NCI-H1417 treated with DMSO at 0.1 percent for 48 hours (cell line): ENCODE data around the gene FBXW5.

Experiments
- DNase-seq: peaks from one replicate; lab custom pipeline; 2025; lab: John Stamatoyannopoulos, UW

FBXW5 gene

DNA sequence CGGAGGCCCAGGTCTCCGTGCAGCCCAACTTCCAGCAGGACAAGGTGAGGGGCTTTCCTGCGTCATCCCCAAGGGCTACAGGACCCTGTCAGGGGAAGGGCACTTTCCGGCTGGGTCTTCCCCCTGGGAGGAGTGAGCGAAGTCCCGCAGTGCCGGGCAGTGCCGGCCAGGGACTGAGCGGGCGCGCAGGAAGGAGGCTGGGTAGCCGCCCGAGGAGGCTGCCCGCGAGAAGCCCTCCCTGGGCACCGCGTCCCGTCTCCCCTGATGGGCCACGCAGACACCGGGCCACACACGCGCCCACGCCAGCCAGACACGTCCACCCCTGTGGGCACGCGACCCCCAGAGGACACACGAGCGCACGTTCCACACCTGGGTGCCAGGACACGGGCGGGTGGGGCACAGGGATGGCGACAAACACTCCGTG, 33.1 kb upstream of the FBXW5 start:
- no peak for DNase-seq

DNA sequence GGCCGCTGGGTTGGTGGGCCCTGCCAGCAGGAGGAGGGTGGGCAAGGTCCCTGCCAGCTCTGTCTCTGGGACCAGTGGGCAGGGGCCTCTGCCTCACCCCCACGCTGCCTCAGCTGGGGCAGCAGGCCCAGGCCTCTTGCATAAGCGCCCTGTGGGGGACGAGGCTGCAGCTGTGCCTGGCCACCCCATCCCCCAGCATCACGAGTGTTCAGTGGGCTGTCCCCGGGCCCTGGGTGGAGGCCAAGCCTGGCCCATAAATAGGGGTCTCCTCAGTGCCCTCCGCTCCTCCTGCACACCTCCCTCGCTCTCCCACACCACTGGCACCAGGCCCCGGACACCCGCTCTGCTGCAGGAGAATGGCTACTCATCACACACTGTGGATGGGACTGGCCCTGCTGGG, 32.7 kb upstream of the FBXW5 start, which contains the start of gene PTGDS:
PTGDS (plus strand) TSS at position 282 of the 400 bp plus-strand sequence; CDS start at position 357, 75 bp downstream.
- DNase-seq = no peak

DNA sequence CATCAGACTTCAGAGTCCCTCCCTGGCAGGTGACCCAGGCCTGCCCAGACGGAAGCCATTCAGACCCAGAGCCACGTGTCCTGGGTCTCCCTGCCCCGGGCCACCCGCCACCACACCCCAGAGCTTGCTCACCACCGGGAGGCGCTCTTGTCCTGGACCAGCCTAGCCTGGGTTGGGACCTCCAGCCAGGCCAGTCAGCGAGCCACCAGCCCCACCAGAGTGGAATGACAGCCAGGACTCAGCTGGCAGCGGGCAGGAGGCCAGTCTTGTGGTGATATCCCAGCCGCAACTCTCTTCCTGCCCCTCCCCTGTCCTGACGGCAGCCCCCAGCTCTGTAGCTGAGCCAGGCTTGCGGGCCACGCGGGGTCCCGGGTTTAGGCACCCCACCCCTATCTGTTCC, 31.1 kb upstream of the FBXW5 start:
- DNase-seq = no peak

DNA sequence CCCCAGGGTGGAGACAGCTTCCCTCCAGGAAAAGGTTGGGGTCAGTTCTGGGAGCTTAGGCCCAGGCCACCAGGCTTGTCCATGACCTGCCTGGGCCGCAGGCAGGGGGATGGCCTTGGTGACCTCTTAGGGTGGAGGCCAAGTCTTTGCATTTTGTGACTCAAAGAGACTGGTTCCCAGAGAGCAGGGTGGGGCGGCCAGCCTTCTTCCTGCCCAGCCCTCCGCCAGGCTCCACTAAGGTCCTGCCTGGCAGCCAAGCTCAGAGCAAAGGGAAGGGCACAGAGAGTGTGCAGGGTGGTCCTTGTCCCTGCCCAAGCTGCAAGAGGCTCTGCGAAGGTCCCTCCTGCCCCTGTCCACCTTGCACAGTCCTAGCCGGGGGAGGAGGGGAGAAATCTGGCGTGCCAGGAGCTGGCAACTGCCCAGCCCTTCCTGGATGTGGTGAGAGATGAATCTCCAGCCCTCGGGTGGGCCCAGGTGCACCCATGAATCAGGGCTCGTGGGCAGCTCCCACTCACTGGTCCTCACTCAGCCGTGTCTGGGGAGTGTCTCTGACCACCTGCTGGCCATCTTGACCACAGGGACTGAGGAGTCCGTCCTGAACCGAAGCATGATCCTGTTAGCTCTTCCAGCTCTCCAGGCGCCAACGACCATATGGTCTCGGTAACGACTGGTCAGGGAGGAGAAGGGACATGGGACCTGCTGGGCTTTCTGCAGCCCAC, 30.4 kb upstream of the FBXW5 start:
- DNase-seq = no peak

DNA sequence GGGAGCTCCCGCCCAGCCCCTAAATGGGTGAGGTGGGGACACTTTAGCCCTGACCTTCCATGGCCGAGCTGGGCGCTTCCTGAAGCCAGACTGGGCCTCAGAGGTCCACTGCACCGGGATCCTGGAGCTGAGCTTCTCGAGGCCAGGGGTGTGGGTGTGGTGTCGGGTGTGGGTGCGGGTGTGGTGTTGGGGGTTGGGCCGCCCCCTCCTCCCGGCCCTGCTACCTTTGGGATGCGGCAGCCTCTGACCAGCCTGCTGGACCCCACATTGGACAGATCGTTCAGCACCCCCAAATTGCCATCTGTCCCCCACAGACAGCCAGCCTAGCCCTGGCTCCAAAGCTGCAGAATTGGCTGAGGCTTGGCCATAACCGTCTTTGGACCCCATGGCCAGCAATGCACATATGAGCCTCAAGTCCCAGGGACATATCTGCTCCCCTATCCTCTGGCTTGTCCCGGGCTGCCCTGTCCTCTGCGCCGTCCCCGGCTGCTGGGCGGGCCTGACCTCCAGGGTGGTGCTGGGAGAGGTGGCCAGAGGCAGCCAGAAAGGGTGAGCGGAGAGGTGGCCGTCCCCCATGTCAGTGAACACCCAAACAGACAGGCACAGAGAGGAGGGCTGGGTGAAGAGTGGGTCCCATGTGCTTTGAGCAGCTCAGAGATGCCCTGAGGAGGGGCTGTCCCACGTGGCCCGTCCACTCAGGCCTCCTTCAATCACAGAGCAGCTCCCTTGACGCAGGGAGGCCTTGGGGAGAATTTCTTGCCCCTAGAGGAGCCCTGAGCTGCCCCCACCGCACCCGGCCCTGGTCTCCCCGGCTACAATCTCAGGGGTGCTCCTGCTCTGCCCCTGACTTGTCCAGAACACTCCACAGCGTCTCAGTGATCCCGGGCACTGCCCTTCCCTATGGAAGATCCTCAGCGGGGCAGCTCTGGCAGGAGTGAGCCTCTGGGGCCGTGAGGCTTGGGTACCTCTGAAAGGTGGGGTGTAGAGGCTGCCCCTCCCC, 29.4 kb upstream of the FBXW5 start:
- DNase-seq = no peak

DNA sequence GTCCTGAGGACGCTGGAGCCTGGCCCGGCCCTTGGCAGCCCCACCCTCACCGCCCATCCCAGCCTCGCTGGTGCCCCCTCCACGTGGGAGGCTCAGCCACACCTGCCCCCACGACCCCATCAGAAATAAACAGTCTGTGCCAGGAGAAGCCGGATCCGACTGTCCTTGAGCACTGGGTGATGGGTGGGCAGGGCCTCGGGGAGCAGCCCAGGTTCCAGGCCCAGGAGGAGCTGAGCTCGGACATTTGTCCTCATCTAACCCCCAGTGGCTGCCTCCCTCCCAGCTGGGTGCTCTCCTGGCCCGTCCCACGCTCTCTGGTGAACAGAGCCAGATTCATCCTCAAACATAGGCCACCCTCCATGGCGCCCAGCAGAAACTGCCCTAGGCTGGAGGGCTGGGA, 28.2 kb upstream of the FBXW5 start:
- DNase-seq = no peak

DNA sequence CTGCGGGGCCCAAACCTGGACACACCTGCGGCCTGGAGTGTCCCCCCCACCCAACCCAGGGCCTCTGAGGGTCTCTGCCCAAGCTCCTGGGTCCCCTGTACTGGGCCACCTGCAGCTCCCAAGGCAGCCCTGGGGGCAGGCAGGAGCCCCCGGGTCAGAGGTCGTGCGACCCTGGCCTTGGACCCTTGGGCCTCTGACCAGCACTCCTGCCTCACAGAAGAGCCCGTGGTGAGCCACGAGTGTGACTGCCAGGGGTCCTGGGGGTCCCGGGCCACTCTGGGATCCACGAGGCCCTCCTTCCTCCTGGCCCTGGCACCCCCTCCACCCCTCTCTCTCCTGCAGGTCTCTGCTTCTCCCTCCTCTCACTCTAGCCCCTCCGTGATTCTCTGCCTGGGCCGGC, 27.8 kb upstream of the FBXW5 start:
- no peak for DNase-seq

DNA sequence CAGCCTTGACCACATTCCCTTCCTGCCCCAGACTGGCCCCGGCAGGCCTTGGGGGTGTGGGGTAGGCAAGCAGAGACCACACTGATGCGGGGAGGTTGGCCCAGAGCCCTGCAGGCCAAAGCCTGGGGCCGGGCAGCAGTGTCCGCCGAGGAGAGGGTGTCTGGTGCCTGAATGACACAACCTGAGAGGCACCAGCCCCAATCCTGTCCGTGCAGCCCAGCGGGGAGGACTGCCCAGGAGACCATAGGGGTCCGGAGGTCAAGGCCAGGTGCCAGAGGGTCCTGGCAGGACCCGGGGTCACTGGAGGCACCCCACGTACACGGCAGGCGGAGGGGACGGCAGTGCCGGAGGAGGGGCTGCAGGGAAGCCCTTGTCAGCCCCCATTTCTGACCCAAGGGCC, 27.2 kb upstream of the FBXW5 start:
- DNase-seq = no peak

DNA sequence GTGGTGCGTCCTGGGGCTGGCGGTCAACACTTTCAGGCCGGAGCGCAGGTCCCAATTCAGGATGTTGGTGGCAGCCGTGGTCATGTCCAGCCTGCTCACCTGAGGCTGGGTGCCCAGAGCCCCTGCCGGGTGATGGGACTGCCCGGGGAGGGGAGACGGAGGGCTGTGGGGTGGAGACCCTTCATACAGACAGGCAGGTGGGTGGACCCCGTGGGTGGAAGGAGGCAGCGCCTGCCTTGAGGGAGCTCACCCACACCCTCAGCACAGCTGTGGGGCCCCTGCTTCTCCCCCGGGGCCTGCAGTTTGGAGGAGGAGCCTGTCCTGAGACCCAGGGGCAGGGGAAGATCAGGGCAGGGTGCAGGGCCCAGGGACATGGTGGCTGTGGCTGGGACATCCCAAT, 25.8 kb upstream of the FBXW5 start:
- no peak for DNase-seq

DNA sequence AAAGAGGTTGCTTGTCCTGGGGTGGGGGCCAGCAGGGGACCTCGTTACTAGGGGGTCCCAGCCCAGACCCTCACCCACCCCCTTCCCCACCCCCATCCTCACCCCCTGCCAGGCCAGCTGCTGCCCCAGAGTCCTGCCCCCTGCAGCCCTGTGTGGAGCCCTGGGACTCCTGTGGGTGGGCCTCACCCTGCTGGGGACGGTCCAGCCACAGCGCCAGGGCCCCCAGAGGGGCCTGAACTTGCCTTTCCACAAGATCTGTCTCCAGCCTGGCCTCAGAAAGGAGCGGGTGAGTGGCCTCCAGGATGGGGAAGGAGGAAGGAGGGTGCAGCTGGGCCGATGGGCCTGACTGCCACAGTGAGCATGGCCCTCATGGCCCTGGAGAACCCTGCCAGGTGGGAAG, 25.2 kb upstream of the FBXW5 start:
- DNase-seq = no peak

DNA sequence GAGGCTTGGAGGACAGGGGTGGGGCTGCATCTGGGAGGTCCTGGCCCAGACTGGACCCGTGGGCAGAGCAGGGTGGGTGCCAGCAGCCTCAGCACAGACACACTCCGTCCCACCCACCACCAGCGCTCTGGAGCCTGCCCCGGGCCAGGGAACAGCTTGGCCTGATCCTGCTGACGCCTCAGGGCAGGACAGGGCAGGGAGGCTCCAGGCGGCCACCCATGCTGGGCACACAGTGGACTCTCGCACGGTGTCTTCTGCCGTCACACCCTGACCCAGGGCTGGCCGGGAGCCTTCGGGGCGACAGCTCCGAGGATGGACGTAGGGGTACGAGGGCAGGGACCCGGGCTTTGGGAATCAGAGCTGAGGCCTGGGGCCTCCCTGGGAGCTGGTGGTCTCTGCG, 24.6 kb upstream of the FBXW5 start:
- DNase-seq = no peak

DNA sequence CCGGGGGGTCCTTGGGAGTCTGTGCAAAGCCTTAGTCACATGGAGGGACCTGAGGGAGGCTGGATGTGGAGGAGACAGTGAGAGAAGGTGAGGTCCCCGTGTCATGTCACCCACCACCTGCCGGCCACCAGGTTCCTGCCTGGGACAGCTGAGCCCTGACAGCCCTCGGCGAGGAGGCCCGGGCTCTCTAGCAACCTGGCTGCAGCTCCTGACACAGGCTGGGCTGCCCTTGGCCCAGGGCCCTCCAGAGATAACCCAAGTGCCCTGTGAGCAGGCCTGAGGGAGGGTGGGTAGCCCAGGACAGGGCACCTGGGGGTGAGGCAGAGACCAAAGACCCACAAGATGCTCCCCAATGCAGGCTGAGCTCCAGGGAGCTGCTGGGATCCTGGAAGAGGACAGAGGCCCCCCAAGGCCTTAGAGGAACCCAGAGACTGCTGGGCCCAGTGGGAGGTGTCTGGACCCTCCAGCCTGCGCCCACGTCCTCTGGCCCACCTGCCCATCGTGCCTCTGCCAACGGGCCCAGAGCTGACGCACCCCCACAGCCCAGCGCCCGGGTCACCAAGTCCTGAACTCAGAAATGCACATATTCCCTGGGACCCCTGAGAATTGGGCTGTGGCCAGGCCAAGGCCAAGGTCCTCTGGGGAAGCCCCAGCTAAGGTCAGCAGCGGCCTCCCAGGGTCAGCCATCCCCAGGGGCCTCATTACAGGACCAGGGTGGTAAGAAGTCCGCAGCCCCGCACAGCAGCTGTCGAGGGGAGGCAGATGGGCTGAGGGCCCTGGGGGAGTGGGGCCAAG, 24.0 kb upstream of the FBXW5 start:
- DNase-seq = no peak

DNA sequence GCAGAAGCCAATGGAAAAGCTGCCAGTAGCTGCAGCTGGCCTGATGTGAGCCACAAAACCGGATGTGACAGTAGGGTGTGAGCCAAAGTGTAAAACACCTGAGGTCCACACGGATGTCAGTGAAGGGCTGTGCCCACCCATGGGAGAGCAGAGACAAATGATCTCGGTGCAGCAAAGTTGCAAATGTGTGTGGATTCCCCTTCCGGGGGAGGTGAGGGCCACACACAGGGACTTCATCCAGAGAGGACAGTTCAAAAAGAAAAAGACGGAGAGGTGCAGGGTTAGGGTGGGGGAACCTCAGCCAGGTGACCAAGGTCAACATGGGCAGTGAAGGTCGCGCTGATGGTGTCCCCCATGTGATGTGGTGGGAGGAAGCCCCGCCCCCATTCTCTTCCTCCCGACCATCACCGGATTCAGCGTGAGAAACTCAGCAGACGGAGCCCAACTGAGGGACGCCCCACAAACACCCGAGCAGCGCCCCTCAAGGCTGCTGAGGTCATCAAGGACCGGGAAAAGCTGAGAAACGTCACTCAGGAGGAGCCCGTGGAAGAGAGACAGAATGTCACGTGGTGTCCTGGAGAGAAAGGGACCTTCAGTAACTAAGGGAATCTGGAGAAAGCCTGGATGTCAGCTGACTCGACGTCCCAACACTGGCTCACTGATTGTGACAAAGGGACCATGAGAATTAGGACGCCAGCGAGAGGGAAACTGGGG, 21.4 kb upstream of the FBXW5 start:
- DNase-seq = no peak

DNA sequence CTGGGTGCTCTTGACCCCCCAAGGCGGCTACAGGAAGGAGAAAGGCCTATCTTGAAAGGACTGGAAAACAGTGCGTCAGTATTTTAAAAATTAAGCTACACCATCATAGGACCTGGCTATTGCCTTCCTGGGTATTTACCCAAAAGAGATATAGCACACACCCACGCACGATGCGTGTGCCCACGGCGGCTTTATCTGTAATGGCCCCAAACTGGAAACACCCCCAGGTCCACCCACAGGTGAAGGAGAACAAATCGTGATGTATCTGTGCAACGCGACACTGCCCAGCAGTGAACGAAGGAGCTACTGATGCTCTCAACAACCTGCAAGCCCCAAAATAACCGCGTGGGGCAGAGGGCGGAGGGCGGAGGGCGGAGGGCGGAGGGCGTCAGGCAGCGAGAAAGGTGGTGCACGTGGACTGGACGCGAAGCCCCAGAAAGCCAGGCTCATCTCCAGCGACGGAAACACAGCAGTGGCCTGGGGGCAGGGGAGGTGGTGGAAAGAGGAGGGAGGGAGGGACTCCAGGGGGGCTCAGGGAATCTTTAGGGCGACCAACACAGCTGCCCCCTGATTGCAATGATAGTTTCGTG, 20.4 kb upstream of the FBXW5 start:
- no peak for DNase-seq

DNA sequence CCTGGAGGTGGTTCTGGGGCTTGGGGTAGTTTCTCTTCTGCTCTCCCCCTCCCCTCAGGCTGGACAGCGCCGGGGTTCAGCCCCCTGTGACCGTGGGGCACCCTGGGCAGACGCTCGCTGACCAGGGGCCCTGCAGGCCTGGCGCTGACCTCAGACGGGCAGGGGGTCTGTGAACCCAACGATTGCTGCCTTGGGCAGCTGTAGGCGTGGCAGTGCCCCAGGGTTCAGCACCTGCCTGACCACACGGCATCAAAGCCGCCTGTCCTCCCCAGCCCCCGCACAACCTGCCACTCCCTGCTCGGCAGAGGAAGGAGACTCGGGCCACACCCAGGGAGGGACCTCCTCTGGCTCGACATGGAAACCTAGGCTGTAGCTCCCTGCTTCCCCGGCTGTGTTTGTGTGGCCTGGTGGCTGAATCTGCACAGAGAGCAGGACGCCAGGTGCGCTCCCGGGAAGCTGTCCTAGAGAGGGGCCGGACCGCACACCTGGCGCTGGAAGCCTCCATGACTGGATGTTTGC, 19.7 kb upstream of the FBXW5 start:
- no peak for DNase-seq

DNA sequence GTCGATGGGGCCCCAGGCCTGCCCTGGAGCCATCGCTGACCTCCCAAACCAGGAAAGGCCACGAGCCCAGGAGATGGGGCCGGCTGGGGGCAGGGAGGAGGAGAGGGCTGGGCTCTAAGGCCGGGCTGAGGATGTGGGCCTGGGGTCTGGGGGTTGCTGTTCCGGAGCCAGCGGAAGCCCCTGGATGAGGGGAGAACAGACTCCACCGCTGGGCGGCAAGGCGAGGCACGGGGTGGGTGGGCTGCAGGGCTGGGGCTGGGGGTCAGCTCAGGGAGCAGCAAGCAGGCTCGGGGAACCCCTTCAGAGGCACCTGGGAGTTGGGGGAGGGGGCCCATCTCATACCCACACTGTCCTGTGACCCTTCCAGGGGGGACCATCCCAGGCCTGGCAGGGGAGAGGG, 19.2 kb upstream of the FBXW5 start:
- DNase-seq = no peak

DNA sequence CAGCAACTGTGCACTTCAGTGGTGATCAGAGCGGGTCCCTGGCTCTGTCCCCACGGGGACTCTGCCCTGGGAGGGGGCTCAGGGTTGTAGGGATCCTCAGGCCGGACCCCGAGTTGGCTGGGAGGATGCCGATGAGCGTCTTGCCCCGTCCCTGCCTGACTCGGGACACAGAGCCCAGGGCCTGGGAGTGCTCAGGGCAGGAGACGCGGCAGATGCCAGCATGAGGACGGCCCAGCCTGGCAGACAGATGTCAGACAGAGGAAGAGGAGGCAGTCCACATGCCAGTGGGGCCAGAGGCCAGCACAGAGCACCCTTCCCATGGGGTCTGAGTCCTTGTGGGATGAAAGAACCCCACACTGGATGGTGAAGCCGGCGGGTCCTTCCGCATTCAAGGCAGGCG, 18.8 kb upstream of the FBXW5 start:
- no peak for DNase-seq

DNA sequence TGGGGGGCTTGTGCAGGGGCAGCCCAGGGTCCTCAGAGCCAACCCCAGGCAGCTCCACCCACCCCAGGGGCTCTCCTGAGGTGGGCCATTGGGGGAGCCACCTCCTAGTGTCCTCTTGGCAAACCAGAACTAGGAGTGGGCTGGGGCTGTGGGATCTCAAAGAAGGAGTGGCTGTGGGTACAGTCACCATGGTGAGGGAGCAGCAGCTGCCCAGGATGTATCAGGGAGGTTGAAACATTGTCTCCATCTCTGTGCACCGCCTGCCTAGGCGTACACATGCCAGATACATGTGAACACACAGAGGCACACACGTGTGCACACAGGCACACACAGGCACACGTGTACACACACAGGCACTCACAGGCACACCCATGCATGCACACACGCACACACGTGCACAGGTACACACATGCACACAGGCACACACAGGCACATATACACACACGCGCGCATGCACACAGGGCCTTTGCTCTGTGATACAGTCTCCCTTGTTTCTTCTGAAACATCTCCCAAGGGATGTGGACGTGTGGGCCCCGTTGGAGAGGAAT, 18.2 kb upstream of the FBXW5 start:
- DNase-seq = no peak

DNA sequence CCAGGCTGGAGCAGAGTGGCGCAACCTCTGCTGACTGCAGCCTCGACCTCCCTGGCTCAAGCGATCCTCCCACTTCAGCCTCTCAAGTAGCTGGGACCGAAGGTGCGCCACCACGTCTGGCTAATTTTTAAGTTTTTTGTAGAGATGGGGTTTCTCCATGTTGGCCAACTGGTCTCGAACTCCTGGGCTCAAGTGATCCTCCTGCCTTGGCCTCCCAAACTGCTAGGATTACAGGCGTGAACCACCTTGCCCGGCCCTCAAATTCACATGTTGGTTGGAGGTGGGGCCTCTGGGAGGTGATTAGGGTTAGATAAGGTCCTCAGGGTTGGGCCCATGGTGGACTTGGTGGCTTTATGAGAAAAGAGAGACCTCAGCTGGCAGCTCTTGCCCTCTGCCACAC, 17.6 kb upstream of the FBXW5 start:
- DNase-seq = no peak

DNA sequence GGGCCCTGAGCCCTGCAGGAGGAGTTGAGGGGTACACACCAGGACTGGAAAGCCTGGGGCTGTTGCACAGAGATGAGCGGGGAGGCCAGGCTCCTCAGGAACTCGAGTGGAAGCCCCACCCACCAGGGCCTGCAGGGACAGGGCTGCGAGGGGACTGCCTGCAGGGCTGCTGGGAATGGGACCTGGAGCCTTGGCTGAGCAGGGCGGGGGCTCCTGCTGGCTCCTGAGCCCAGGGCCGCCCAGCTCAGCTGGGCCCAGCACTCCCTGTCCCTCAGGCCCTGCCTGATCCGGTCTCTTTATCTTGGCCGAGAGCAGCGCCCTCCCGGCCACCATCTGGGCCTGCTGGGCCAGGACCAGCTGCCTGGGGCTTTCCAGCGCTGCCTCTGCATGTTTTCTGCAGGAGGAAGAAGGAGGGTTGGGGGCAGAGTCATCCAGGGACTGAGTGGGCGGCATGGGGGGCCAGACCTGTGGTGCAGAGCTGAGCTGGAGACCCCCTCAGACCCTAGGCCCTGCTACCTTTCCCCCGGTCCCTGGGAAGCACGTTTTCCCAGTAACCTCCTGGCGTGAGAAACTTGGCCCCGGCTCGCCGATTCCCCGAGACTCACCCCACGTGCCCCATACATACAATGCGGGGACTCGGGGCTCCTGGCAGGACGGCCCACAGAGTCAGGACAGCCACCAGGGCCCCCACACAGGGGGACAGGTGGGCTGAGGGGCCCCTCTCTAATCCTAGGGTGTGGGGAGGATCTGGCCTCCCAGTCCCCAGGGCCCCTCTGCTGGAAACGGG, 16.9 kb upstream of the FBXW5 start:
- DNase-seq = no peak
